Stimulated activated CD4-positive, alpha-beta T cell treated with anti-CD3 and anti-CD28 coated beads, Interleukin-12 subunit alpha, Interleukin-12 subunit beta, amount 100 ng/mL, for 24 hours (primary cell): ENCODE measurements around the gene SMIM22.
"Not testable (repeated sequence)": the region's sequence is repeated elsewhere in the genome, so short reads cannot be mapped to it uniquely, and the experiment has no call there.

Source experiments
- DNase-seq, 2 experiments: peaks; one replicate each; pipeline ENCODE4 v3.0.0-alpha.2; 2020; ENCODE audit warnings: low read depth in 2 of 2

Gene SMIM22

GRCh38 chr16:4768549-4769305 lies 26.4 kb upstream of the SMIM22 start:
- DNase-seq = peak; percentile 88 to 94

- no peak for DNase-seq
Measured at GRCh38 chr16:4769306-4769638, 25.9 kb upstream of the SMIM22 start.

- no peak for DNase-seq
Measured at GRCh38 chr16:4771646-4772045, 23.5 kb upstream of the SMIM22 start.

- no peak for DNase-seq
Measured at GRCh38 chr16:4772351-4772750, 22.8 kb upstream of the SMIM22 start.

GRCh38 chr16:4775005-4775404 lies 20.2 kb upstream of the SMIM22 start:
- DNase-seq = no peak

GRCh38 chr16:4776141-4776705 lies 18.9 kb upstream of the SMIM22 start:
- no peak for DNase-seq

- DNase-seq = no peak
Measured at GRCh38 chr16:4777339-4778049, 17.7 kb upstream of the SMIM22 start.

GRCh38 chr16:4778050-4778392 lies 17.1 kb upstream of the SMIM22 start:
- no peak for DNase-seq

- DNase-seq = no peak
Measured at GRCh38 chr16:4780235-4780634, 14.9 kb upstream of the SMIM22 start.

- no peak for DNase-seq
Measured at GRCh38 chr16:4783251-4783950, 11.8 kb upstream of the SMIM22 start.

- DNase-seq = no peak
Measured at GRCh38 chr16:4783951-4784336, 11.2 kb upstream of the SMIM22 start.

- not testable (repeated sequence) for DNase-seq
Measured at GRCh38 chr16:4784444-4784987, 10.7 kb upstream of the SMIM22 start.

- DNase-seq = no peak
Measured at GRCh38 chr16:4785758-4786433, 9.3 kb upstream of the SMIM22 start.

GRCh38 chr16:4787068-4787467 lies 8.1 kb upstream of the SMIM22 start:
- no peak for DNase-seq

- no peak for DNase-seq
Measured at GRCh38 chr16:4787627-4788482, 7.3 kb upstream of the SMIM22 start, which contains the start of gene SEPTIN12. Gene SEPTIN12 (minus strand): TSS chr16:4788345. CDS start chr16:4787645, 700 bp downstream.

- DNase-seq = no peak
Measured at GRCh38 chr16:4788489-4788889, 6.7 kb upstream of the SMIM22 start.

- no peak for DNase-seq
Measured at GRCh38 chr16:4788910-4789309, 6.3 kb upstream of the SMIM22 start.

GRCh38 chr16:4790261-4790660 lies 4.9 kb upstream of the SMIM22 start:
- no peak for DNase-seq

- DNase-seq = no peak
Measured at GRCh38 chr16:4790871-4791270, 4.3 kb upstream of the SMIM22 start.

GRCh38 chr16:4792951-4793513 lies 2.1 kb upstream of the SMIM22 start:
- no peak for DNase-seq
